DMS 273 (cell line): ENCODE data around the gene MRC2.
"Not testable (repeated sequence)": the region's sequence is repeated elsewhere in the genome, so short reads cannot be mapped to it uniquely, and the experiment has no call there.

ENCODE experiments used
- DNase-seq: peaks from one replicate; lab custom pipeline; 2025; ENCODE audit not compliant: unreplicated experiment; lab: John Stamatoyannopoulos, UW

Gene MRC2

DNA sequence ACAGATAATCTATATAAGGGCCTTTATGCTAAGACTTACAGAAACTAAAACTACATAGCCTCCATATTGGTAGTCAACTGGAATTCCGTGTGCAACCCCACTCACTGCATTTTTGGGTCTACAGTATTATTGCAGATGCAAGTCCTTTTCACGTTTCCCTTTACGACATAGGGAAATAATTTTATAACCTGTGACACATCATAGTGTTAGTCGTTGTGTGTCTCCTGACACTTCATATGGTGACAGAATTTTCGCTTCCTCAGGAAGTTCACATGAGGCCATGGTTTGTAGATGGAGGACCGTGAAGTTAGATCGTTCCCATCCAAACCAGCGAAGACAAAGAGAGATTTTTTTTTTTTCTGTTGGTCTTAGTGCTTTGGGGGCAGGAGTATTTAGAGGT lies 15.7 kb upstream of the MRC2 start:
- no peak for DNase-seq

DNA sequence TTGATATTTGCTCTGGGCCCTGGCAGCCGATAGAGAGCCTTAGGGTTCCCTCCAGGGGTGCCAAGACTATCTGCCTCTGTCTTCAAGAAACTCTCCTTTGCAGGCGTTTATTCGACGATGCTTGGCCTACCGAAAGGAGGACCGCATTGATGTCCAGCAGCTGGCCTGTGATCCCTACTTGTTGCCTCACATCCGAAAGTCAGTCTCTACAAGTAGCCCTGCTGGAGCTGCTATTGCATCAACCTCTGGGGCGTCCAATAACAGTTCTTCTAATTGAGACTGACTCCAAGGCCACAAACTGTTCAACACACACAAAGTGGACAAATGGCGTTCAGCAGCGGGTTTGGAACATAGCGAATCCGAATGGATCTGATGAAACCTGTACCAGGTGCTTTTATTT lies 15.2 kb upstream of the MRC2 start:
- not testable (repeated sequence) for DNase-seq

DNA sequence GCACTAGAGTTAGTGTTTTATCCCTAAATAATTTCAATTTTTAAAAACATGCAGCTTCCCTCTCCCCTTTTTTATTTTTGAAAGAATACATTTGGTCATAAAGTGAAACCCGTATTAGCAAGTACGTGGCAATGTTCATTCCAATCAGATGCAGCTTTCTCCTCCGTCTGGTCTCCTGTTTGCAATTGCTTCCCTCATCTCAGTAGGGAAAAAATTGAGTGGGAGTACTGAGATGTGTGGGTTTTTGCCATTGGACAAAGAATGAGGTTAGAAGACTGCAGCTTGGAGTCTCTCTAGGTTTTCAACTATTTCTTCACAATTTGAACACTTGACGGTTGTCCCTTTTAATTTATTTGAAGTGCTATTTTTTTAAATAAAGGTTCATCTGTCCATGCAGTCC lies 14.4 kb upstream of the MRC2 start:
- DNase-seq: not testable (repeated sequence)

DNA sequence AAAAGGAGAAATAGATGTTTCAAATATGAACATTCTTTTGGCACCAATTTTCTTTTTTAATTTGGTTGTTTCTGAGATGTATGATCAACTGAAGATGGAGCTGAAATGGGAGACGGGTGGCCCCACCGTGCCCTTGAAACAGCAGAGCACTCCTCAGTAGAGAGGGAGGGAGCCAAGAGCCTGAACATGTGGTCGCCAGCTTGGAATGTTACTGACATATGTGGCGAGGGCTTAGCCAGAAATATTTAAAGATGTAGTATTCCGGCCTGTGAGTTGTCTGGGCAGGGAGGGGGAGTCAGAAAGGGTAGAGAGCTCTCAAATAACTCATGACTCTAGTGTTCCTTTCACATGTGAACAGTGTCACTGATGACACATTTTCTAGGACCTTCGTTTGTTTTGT lies 13.3 kb upstream of the MRC2 start:
- peak; percentile 83 for DNase-seq

DNA sequence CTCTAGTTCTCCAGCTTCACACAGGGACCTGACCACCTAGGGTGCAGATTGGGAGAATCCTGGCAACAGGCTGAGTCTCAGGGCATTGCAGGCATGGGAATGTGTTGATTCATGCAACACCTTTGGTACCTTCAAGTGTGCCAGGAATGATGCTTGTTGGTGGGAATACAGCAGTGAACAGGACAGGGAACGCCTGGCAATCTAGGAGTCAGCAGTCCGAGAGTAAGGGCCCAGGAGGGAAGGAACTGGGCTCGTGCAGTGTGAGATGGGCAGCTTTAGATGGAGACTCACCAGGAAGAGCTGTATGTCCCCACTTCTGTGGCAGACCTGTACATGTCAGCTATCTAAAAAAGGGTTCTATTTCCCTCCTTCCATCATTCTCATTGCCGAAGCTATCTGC lies 12.0 kb upstream of the MRC2 start:
- no peak for DNase-seq

DNA sequence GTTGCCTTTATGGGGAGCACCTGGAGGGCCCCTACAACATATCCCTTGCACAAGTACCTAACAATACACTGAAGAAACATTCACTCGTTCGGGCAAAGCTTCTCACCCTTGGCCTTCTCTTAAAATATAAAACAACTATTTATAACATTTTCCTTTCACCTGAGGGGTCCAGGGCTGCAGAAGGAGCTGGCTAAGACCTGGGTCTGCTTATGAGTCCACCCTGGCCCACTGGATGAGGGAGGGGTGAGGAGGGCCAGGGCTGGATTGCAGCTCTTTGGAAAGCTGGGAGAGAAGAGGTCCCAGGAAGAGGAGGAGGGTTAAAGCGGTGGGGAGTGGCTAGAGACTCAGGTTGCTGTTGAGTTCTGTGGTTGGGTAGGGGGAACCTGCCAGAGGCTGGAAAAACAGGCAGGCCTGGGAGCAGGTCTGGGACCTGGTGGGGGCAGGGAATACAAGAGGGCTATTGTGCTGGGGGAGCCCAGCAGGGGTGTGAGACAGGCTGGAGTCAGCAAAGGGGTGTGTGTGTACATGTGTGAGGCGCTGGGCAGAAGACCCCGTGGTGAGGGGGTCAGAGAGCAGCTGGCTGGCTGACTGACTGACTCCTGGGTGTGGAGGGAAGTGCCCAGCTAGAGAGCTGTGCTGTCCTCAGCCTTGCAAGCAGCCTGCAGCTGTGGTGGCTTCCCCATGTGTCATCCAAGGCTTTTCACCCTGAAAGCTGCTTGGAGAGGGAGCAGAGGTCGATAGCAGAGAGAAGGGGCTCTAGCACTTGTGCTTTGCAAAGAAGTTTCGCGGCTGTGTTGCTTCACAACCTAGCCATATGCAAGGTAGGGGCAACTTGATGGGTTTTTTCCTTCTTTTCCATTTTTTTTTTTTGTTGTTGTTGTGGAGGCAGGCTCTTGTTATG lies 10.2 kb upstream of the MRC2 start:
- DNase-seq: peak; percentile 16

DNA sequence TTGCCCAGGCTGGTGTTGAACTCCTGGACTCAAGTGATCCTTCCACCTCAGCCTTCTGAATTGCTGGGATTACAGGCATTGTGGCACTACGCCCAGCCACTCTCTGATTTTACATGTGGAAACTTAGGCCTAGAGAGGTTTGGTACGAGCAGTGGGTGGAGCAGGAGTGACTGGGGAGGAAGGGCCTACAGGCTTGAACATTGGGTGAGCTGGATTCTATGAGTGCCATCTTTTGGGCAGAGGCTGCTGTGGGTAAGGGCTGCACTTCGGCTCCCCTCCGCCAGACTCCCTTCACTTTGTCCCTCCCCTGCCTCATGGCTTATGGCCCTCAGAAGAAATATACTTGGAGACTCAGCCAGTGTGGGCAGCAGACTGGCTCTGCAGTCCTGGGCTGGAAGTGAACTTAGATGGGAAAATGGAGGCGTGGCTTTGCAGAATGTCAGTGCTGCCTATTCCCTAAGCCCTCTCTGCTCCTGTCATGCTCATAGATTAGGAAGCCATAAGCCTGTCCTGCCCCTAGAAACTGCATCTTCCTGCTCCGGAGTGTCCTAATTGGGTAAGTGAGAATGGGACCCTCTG lies 9.5 kb upstream of the MRC2 start:
- no peak for DNase-seq

DNA sequence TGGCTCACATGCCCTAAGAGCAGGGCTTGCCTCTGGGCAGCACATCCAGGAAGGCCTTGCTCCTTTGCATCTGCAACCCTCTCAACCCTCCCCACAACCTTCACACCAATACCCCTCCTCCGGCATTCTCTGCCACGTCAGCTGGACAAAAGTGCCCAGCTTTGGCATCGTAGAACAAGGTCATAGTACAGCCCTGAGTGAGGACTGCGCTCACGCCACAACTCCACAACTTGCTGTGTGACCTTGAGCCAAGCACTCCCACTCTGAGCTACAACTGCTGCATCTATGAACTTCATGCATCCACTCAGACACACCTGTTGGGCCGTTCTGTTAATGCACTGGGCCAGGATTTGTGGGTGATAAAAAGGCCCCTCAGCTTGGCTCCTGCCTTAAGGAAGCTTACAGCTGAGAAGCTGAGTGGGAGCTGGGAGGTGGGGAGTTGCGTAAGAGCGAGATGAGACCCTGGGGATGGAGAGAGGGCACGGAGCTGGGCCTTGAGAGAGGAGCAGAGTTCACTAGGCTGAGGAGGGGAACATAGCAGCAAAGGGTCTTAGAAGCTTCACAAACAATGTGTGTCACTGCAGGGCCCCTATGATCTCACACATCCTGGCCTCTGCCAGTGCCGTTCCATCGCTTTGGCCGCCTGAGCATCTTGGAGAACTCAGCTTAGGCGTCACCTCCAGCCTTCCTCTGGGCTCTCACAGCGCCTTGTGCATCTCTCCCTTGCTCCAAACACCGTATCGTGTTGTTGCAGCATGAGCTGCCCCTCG lies 8.6 kb upstream of the MRC2 start:
- DNase-seq: no peak

DNA sequence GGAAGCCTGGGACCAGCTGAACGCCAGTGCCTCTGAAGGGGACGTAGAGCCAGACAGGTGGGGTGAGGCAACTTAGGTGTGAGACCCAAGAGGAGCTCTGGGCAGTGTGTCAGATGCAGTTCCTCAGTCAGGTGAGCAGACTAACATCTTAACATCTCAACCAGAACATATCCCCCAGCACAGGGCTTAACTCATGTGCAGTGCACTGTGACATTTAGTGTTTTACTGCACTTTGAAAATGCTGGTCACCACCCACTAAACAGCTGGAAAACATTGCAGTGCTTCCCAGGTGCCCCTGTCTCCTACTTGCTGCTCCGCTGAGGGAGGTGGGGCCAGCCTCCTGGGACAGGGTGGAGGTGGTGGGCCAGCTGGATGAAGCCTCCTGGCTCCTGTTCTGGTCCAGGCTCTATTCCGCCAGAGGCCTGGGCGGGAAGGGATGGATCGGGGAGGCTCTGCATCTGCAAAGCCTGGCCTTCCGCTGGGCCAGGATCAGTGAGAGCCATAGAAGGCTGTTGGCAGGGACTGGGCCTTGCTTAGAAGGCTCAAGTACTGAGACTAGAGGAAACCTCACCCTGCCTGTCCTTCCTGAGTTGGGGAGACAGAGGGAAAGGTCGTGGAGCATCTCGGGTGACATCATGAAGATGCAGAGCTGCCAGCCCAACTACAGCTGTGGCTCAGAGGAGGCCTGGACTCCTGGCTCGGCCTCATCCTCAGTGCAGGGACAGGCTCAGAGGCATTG lies 7.9 kb upstream of the MRC2 start:
- DNase-seq: no peak

DNA sequence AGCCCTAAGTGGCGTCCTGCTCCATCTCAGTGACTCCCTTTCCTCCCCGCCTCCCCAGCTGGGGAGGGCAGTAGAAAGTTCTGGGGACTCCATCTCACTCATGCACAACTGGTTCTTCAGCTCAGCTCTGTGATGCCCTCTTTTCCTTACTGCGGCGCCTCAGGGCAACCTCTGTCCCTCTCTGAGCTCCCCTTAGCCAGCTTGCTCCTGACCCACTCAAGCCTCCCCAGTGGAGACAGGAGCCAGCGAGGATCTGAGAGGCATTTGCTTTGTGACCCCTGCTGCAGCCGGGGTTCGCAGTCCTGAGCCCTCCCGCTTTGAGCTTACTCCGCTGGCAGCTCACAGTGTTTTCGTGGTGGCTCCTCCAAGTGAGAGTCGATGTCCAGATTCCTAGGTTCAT lies 6.2 kb upstream of the MRC2 start:
- no peak for DNase-seq

DNA sequence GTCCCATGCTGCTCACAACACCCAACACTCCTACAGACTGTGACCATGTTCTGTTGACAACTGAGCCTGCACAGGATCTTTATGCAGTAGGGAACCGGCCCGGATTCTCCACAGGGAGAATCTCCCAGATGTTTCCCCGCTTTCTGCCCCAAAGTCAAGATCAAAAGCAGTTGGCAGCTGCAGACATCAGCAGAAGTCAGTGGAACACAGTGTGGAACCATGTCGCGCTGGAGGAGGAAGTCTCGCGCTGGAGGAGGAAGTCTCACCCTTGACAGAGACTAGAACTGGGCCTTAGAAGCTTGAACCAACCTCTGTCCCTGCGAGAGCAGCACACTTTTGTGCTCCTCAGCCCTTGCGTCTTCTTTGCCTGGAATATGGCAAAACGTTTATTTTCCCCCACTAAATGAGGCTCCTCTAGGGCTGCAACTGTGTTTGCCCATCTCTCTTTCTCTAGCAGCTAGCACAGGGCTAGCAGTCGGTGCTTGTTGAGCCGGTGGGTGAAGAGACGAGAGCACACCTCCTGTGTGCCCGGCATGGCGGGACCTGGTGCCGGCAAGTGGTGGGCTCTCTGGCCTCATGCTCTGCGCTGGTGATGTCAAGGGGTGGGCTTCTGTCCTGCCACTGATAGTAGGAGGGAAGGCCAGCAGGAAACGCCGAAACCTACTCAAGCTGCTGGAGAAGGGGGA lies 2.1 kb upstream of the MRC2 start:
- no peak for DNase-seq

DNA sequence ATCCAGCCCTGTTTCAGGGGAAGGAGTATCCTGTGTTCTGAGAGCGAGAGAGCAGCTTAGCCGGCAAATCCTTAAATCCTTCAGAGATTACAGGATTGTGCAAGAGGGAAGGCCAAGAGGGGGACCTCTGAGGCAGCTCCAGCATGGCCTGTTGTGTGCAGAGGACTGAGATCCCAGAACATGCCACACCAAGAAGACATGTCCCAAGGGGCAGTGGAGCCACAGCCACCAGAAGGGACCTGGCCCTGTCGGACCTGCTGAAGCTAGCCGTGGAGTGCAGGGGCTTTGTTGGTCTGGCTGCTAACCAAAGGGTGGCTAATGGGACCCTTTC lies 1.6 kb upstream of the MRC2 start:
- DNase-seq: no peak

DNA sequence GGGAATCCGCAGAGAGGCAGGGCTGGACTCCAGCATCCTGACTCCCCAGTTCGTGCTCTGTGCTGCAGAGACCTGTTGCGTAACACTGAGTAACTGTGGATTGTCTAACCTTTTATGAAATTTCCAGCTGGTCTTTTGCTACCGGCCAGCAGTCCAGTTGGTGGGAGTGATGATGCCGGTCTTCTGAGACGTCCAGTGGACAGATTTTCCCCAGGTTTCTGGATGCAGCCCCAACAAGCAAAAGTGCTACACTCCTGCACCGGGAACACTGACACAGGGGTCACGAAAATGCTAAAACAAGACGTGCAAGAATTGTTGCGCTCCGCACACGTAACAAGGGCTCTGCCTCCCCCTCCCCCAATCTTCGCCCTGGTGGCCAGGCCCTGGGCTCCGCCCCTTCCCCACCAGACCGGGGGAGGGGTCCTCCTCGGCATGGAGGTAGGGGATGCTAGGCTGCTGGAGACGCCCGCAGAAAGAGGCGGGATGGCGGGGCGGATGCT lies 701 bp upstream of the MRC2 start:
- peak; percentile 57 for DNase-seq

DNA sequence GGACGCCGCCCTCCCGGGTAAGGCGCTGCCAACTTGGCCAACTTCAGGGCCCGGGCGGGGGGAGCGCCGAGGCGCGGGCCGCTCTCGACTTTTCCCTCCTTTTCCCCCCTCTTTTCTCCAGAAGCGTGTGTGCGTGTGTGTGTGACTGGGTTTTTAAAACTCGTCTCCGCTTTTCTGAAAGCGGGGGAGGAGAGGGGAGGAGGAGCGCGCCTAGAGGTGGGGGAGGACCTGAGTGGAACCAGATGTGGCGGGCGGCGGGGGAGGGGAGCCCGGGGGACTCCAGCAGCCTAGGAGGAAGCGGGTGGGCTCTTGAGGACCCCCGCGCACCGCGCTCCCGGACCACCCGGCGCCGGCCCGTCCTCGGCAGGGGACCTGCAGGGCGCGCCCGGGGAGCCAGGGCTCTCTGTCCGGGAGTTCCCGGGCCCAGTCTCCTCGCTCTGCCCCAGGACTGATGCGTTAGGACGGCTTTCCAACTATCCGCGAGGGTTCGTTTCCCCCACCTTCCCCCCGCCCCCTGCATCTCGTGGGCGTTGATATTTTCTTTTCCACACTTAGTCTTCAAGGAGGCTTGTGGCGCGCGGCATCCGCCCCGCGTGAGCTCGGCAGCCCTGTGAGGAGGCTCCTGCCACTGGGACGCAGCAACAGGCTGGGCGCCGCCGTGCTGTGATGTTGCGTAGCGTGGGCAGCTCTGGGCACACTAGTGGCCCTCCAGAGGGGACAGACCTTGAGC lies 599 bp downstream of the MRC2 start:
- DNase-seq: peak; percentile 69

DNA sequence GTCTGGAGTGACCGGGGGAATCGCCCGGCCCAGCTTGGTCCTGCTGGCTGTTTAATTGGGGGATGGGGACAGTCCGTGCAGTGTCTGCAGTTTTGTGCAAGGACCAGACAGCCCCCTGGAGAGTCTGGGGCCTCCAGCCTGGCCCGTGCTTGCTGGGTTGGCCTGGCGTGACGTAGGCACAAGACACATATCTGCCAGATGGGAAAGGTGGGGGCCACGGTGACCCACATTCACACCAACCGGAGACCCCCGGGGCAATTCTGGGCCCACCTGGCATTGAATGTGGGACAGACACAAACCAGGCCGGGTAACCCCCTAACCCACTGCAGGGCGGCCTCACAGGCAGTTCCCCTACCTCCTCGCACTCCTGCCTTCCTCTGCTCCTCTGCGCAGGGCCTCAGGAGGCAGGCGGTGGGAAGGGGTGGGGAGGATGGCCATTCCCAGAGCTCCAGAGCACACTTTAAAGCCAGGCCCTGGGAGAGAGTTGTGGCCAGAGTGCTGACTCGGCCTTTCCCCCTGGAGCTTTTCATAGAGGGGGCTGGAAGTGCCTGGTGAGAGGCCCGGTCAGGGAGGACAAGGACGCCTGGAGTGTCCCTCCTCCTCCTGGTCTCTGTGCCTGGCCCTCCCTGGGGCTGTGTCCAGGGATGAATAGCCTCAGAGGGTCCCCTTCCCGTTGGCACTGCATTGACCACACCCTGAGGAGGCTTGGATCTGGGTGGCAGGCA lies 1.5 kb downstream of the MRC2 start:
- no peak for DNase-seq

DNA sequence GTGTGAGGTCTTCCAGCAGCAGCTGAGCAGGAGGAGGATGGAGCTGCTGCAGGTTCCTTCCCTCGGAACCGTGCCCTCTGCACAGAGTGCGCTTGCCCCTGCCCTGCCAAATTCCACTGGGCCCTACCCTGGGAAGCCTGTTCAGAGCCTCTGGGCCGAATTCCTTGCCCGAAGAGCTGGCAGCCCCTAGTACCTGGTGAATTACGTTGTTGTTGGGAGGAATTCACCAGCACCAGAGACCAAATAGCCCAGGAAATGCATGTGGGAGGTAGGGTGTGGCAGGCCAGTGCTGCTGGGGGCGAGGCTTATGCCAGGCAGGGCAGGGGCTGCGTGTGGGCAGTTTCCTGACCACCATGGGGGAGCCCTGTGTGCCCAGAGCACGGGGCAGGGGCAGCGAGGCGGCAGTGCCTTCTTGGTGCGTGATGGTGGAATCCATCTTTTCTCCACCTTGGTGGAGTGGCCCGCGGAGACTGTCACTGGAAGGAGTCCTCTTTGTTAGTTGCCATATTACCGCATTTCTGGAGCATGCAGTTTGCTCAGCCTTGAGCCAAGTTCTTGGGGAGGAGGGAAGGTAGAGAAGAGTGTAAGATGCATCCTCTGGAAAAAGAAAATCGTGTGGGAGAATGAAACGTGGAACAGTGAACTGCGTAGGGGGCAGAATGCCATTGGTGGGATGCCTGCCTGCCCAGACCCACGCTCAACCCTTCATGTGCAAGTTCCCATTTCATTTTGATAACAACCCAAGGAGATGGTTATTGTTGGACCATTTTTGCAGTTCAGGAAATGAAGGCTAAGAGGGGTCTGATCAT lies 2.3 kb downstream of the MRC2 start:
- DNase-seq: no peak

DNA sequence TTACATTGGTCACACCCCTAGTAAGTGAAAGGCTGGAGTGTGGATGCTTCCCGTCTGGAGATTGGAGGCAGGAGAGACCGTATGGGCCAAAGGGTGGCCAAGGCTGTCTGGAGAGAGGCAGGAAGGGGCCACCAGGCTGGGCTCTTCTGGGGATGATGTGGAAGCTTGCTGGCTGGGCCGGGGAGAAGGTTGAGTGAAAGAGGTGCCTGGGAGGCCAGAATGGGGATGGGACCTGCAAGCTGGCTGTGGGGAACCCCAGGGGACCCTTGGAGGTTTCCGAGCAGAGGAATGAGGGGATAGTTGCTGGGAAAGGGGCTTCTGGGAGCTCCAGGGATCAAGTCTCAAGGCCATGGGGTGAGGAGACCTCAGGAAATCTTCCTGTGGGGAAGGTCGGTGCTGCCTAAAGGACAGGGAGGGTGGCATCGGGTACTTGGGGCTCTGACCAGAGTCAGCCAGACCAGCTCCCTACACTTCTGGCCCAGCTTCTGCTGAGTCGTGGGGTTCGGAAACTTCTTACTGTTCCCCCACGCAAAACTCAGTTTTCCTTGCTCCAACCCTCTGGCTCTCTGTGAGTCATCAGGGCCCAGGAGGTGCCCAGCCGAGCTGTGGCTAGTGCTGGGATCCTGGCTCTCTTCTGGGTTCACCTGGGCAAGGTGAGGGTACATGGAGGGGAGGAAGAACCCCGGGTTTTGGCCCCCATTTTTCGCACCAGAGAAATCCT lies 3.1 kb downstream of the MRC2 start:
- DNase-seq: no peak
